GM19372 (cell line): ENCODE results near the gene CLEC3B.

Experiments used
- ATAC-seq: cut with Tn5 transposase; IDR thresholded peaks from one replicate; pipeline ENCODE4 v1.9.1; 2021; ENCODE audit warnings: mild to moderate bottlenecking, low read depth, moderate library complexity; ENCODE audit not compliant: unreplicated experiment

CLEC3B gene

GRCh38 chr3:45002720-45003119 lies 23.4 kb upstream of the CLEC3B start:
- ATAC-seq: no peak

GRCh38 chr3:45003406-45003805 lies 22.7 kb upstream of the CLEC3B start:
- ATAC-seq: no peak

GRCh38 chr3:45003859-45004258 lies 22.2 kb upstream of the CLEC3B start:
- ATAC-seq: no peak

GRCh38 chr3:45007091-45007490 lies 19.0 kb upstream of the CLEC3B start:
- no peak for ATAC-seq

GRCh38 chr3:45008117-45008516 lies 18.0 kb upstream of the CLEC3B start:
- no peak for ATAC-seq

GRCh38 chr3:45009868-45010267 lies 16.2 kb upstream of the CLEC3B start:
- ATAC-seq: no peak

GRCh38 chr3:45010811-45011333 lies 15.2 kb upstream of the CLEC3B start:
- no peak for ATAC-seq

GRCh38 chr3:45011756-45012508 lies 14.2 kb upstream of the CLEC3B start:
- no peak for ATAC-seq

GRCh38 chr3:45012577-45012976 lies 13.5 kb upstream of the CLEC3B start:
- no peak for ATAC-seq

GRCh38 chr3:45016916-45017315 lies 9.2 kb upstream of the CLEC3B start:
- no peak for ATAC-seq

- ATAC-seq: no peak
These were observed 8.3 kb upstream of the CLEC3B start for GRCh38 chr3:45017821-45018220.

- ATAC-seq: no peak
These were observed 5.6 kb upstream of the CLEC3B start for GRCh38 chr3:45020534-45020933.

- ATAC-seq: no peak
These were observed 4.4 kb upstream of the CLEC3B start for GRCh38 chr3:45021524-45022297.

GRCh38 chr3:45023675-45024074 lies 2.4 kb upstream of the CLEC3B start:
- ATAC-seq: no peak

- ATAC-seq: no peak
These were observed 1.4 kb upstream of the CLEC3B start for GRCh38 chr3:45024542-45025255.

GRCh38 chr3:45026957-45027356 lies 854 bp downstream of the CLEC3B start:
- no peak for ATAC-seq

- ATAC-seq: no peak
These were observed 1.3 kb downstream of the CLEC3B start for GRCh38 chr3:45027441-45027840.

GRCh38 chr3:45029216-45029615 lies 3.1 kb downstream of the CLEC3B start:
- no peak for ATAC-seq

- ATAC-seq: no peak
These were observed 3.6 kb downstream of the CLEC3B start for GRCh38 chr3:45029661-45030060.

GRCh38 chr3:45031531-45031930 lies 5.4 kb downstream of the CLEC3B start:
- ATAC-seq: no peak

GRCh38 chr3:45032113-45032512 lies 6.0 kb downstream of the CLEC3B start:
- no peak for ATAC-seq
